ENCODE measurements around the gene RIPOR2. TPM values are rescaled to one million over a fixed set of nuclear protein-coding genes. Genes with fewer than 3 reads are reported as not detected.

Gene RIPOR2
- total and polyA plus RNA-seq, 2 donors from 2014 or later: 1.7 to 24.2 TPM

DNA sequence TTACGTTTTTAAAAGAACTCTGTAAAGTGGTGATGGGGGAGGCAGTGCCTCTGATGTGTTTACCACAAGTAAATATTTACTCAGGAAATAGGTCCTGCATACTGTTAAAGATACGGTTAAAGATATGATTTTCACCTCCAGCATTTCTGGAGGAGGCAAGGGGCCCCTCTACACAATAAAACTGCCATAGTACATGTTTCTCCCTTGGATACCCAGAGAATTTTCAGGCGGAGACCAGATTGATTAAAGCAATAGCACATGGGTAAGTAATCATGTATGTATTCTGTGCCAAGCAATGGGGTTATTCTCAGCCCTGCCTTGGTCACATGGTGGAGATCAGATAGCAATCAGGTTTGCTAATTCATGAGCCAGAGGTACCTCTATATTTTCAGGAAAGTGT lies 9.6 kb downstream of the RIPOR2 start:
- TF ChIP-seq, protein P1, sequence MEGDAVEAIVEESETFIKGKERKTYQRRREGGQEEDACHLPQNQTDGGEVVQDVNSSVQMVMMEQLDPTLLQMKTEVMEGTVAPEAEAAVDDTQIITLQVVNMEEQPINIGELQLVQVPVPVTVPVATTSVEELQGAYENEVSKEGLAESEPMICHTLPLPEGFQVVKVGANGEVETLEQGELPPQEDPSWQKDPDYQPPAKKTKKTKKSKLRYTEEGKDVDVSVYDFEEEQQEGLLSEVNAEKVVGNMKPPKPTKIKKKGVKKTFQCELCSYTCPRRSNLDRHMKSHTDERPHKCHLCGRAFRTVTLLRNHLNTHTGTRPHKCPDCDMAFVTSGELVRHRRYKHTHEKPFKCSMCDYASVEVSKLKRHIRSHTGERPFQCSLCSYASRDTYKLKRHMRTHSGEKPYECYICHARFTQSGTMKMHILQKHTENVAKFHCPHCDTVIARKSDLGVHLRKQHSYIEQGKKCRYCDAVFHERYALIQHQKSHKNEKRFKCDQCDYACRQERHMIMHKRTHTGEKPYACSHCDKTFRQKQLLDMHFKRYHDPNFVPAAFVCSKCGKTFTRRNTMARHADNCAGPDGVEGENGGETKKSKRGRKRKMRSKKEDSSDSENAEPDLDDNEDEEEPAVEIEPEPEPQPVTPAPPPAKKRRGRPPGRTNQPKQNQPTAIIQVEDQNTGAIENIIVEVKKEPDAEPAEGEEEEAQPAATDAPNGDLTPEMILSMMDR (IDR thresholded peaks at IDR 0.05; ENCODE audit: borderline replicate concordance, extremely low read depth, insufficient read depth): no peak

DNA sequence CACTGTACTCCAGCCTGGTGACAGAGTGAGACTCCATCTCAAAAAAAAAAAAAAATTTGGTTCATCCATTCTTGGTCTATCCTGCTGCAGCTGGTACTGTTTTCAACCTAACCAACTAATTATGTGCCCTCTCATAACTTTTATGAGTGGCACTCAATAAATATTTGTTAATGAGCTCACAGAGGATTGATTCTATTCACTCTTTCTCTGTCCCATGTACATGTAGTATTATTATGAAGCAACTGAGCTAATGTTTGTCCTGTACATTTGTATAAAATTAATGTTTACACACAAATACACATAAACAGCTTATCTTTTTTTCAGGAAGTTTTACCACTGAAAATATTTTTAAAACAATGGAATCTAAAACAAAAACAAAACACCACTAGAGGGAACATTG lies 10.1 kb downstream of the RIPOR2 start:
- FAIRE-seq: no peak

More for the DNA sequence above, 9.6 kb downstream of the RIPOR2 start:
- DNase-seq (no peak), FAIRE-seq (no peak)
- peaks cover 0 to 3% (median 0%) of the 10 kb centered on the region in 3 donors for H3K4me1 ChIP-seq (ENCODE audit: control insufficient read depth in 2 of 3, insufficient read depth in 2 of 3, low read depth in 1 of 3, low read length in 3 of 3)
- H3K27me3 ChIP-seq (ENCODE audit: control insufficient read depth, insufficient read depth, low read length): no peaks in the 10 kb centered on the region
- H3K27ac ChIP-seq (ENCODE audit: low read depth in 2 of 2, low read length in 2 of 2): no peak overlapping the region
- intact Hi-C loops (cut with DNase I): no loop called here
- H3K9ac ChIP-seq (ENCODE audit: low read length in 3 of 3): no peak overlapping the region
- no peaks in the 10 kb centered on the region for H3K36me3 ChIP-seq (ENCODE audit: control insufficient read depth in 2 of 3, insufficient read depth in 3 of 3, low read length in 3 of 3)
- H3K4me3 ChIP-seq (ENCODE audit: low read length in 3 of 3): no peak overlapping the region
- H3K9me3 ChIP-seq (ENCODE audit: control insufficient read depth in 2 of 3, insufficient read depth in 1 of 3, low read length in 3 of 3): no peaks in the 10 kb centered on the region

DNA sequence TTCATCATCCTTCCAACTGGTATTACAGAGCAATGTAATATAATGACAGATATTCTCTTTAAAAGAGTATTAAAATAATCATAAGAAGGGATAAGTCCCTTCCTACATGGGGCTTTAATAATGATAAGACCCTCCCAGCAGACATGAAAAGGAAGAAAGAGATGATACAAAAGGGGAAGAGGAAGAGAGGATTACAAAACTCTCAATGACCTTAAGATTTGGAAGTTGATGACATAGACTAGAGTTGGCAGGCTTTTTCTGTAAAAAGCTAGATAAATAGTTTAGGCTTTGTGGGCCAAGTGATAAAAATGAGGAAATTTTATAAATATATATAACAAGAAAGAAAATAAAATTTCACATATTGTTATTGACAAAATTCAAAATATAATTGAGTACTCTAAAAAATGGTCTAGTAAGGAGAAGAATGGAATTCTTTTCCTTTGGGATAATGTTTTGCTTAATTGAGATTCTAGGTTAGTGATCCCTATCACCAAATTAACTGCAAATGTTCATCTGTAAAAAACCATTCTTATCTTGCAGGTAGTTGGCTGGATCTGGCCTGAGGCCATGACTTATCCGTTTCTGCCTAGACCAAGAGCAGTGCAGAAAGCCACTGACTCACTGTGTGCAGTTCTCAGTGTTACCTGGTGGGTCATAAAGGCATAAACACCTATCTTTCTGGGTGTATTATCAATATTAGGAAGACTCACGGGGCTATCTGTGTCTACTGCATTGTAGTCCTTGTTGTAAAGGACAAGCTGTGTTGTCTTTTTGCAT lies 11.0 kb downstream of the RIPOR2 start:
- DNase-seq (no peak), FAIRE-seq (no peak)
- no peaks in the 10 kb centered on the region for H3K27me3 ChIP-seq (ENCODE audit: control insufficient read depth, insufficient read depth, low read length)
- TF ChIP-seq, protein P1 (IDR thresholded peaks at IDR 0.05; ENCODE audit: borderline replicate concordance, extremely low read depth, insufficient read depth): no peak
- no peaks in the 10 kb centered on the region for H3K36me3 ChIP-seq (ENCODE audit: control insufficient read depth in 2 of 3, insufficient read depth in 3 of 3, low read length in 3 of 3)
- intact Hi-C loops (cut with DNase I): no loop called here
- no peak overlapping the region for H3K9ac ChIP-seq (ENCODE audit: low read length in 3 of 3)
- peaks cover 0 to 3% (median 0%) of the 10 kb centered on the region in 3 donors for H3K4me1 ChIP-seq (ENCODE audit: control insufficient read depth in 2 of 3, insufficient read depth in 2 of 3, low read depth in 1 of 3, low read length in 3 of 3)
- H3K27ac ChIP-seq (ENCODE audit: low read depth in 2 of 2, low read length in 2 of 2): no peak overlapping the region
- no peak overlapping the region for H3K4me3 ChIP-seq (ENCODE audit: low read length in 3 of 3)
- H3K9me3 ChIP-seq (ENCODE audit: control insufficient read depth in 2 of 3, insufficient read depth in 1 of 3, low read length in 3 of 3): no peaks in the 10 kb centered on the region

More for the DNA sequence above, 10.1 kb downstream of the RIPOR2 start:
- intact Hi-C loops (cut with DNase I): no loop called here
- Histone ChIP-seq H3K27me3 (ENCODE audit: control insufficient read depth, insufficient read depth, low read length) (no peaks in the 10 kb centered on the region), H3K27ac (ENCODE audit: low read depth in 2 of 2, low read length in 2 of 2) (no peak overlapping the region), H3K4me3 (ENCODE audit: low read length in 3 of 3) (no peak overlapping the region), H3K9ac (ENCODE audit: low read length in 3 of 3) (no peak overlapping the region), H3K9me3 (ENCODE audit: control insufficient read depth in 2 of 3, insufficient read depth in 1 of 3, low read length in 3 of 3) (no peaks in the 10 kb centered on the region), H3K36me3 (ENCODE audit: control insufficient read depth in 2 of 3, insufficient read depth in 3 of 3, low read length in 3 of 3) (no peaks in the 10 kb centered on the region), H3K4me1 (ENCODE audit: control insufficient read depth in 2 of 3, insufficient read depth in 2 of 3, low read depth in 1 of 3, low read length in 3 of 3) (peaks cover 0 to 3% (median 0%) of the 10 kb centered on the region in 3 donors)
- TF ChIP-seq, protein P1 (IDR thresholded peaks at IDR 0.05; ENCODE audit: borderline replicate concordance, extremely low read depth, insufficient read depth): no peak
- no peak for DNase-seq
